IMR-90 (cell line): Measurements from ENCODE around the gene RRP8. TPM values are rescaled to one million over a fixed set of nuclear protein-coding genes. Genes with fewer than 3 reads are reported as not detected.

Experiments used
- BHLHE40 ChIP-seq: fragments of 150-350 bp; IDR thresholded peaks from 2 replicates; pipeline ENCODE4 v1.6.1; 2016; ENCODE audit warnings: mild to moderate bottlenecking, low read depth, low read length
- POLR2A ChIP-seq: IDR thresholded peaks from 2 replicates; pipeline ENCODE4 v1.6.1; 2012; ENCODE audit warnings: mild to moderate bottlenecking, low read depth, low read length
- RCOR1 ChIP-seq: IDR thresholded peaks from 2 replicates; pipeline ENCODE4 v1.6.1; 2012; ENCODE audit warnings: mild to moderate bottlenecking, low read length, improper control_type of control experiment; ENCODE audit not compliant: insufficient replicate concordance
- polyA plus RNA-seq, 3 experiments: library from polyadenylated mRNA; depleted of rRNA; stranded (reverse); fragments of >200 nt; gene quantifications; 2 replicates each; pipeline ENCODE4 v1.2.3, GENCODE V29; 2012; ENCODE audit warnings: low replicate concordance in 1 of 3
- total RNA-seq: library from RNA; depleted of rRNA; stranded (reverse); fragments of >200 nt; gene quantifications from 2 replicates; pipeline ENCODE4 v1.2.3, GENCODE V29; 2012

Gene RRP8
- total and polyA plus RNA-seq, 2 of the 4 experiments (the other 2 are of a cell fraction): 10.8 to 11.5 TPM

DNA sequence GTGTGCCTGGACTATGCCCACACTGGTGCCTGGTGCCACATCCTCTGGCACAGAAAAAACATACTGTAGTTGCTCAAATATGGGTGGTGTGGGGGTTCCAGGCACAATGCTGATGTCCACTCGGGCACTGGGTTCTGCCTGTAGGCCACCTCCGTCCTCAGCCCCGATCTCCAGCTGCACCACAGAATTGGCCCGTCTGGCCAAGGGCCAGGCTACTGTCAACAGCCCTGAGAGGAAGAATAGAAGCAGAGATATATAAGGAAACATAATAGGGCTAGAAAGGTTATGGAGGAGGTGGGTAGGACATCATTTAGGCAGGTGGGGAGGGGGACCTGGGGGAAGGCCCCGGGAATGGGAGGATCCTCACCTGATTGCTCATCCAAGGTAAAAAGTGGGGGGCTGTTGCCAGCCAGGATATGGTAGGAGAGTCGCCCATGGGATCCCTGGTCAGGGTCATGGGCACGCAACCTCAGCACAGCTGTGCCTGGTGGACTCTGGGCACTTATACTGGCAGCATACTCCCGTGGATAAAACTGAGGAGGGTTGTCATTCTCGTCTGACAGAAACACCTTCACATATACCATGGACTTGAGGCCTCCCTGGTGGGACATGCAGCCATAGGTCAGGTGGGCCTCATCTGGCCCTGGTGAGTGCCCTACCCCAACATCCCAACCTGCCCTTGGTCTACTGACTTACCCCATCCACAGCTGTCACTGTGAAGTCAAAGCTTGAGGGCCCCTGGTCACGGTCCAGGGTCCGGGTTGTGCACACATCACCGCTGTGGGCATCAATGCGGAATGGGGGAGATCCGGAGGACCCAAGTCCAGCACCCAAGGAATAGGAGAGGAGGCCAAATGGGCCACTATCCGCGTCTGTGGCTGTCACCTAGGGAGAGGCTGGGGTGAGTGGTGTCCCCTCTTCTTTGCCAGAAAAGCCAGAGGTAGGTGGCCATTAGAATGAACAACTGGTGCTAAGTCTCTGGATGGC is 30.3 kb upstream of the RRP8 start (continued):
- TF ChIP-seq RCOR1 (no peak), POLR2A (no peak), BHLHE40 (no peak)
